Left cardiac atrium (tissue), 4 donors: ENCODE measurements around the gene PASK. TPM values are rescaled to one million over a fixed set of nuclear protein-coding genes. Genes with fewer than 3 reads are reported as not detected.
A peak's percentile ranks its signal among the peaks of the same experiment; 100 is the strongest.
"Not testable (repeated sequence)": the region's sequence is repeated elsewhere in the genome, so short reads cannot be mapped to it uniquely, and the experiment has no call there.

Experiments used
- ATAC-seq, 2 donors: fragments of 200-7000 bp; cut with Tn5 transposase; one replicate each; pipeline ENCODE4 v1.9.1; 2020; ENCODE audit warnings: mild to moderate bottlenecking in 2 of 2, moderate library complexity in 2 of 2
- DNase-seq: peaks from one replicate; pipeline ENCODE4 v3.0.0-alpha.2; 2020
- intact Hi-C, 2 donors: fragments of 100-400 bp; cut with DNase I; formaldehyde crosslinking; loops; one replicate each; pipeline versions ENCODE4 v1.14.1 to v1.15.1; 2022 to 2023
- total RNA-seq, 2 donors: library from RNA; stranded (reverse); fragmentation: NEBNext Ultra II Directional; extraction: Animal tissue kit (Norgen Biotek cat#: 25700); gene quantifications; one replicate each; pipeline ENCODE4 v1.2.1, GENCODE V29; 2021
- donor health status: DM: no; HTN: yes; CAD: no.
- donor health status: DM: no; HTN: yes; CAD: no; lungs with severe emphysema.
- donor health status: DM: yes; HTN: yes; CAD: no.
- donor health status: Dilated cardiomyopathy.

PASK gene
- total RNA-seq, 2 donors from 2014 or later, result 1.7 to 4.6 TPM

GRCh38 chr2:241093133-241093781, 56.0 kb downstream of the PASK start:
- ATAC-seq, intact Hi-C loops, DNase-seq: not testable (repeated sequence)

GRCh38 chr2:241092677-241093076, 56.6 kb downstream of the PASK start:
- DNase-seq, result no peak
- ATAC-seq, result no peak
- intact Hi-C loops, result no loop called here

- ATAC-seq (no peak), DNase-seq (no peak)
- intact Hi-C loops, result no loop called here
Measured at GRCh38 chr2:241091734-241092445, 57.4 kb downstream of the PASK start.

GRCh38 chr2:241091201-241091600, 58.1 kb downstream of the PASK start:
- intact Hi-C loops, result no loop called here
- ATAC-seq (no peak), DNase-seq (no peak)

- no peak for ATAC-seq
Measured at GRCh38 chr2:241088791-241089732, 60.2 kb downstream of the PASK start.

GRCh38 chr2:241088376-241088775, 60.9 kb downstream of the PASK start:
- ATAC-seq (no peak), DNase-seq (no peak)
- intact Hi-C loops, result no loop called here

More at GRCh38 chr2:241088791-241089732, 60.2 kb downstream of the PASK start:
- intact Hi-C loops, result no loop called here
- DNase-seq, result no peak

- DNase-seq (no peak), ATAC-seq (no peak)
- intact Hi-C loops, result no loop called here
Measured at GRCh38 chr2:241087420-241088268, 61.6 kb downstream of the PASK start.

GRCh38 chr2:241084856-241085444, 64.3 kb downstream of the PASK start:
- ATAC-seq (no peak), DNase-seq (no peak)
- intact Hi-C loops, result no loop called here

GRCh38 chr2:241083091-241083415, 66.2 kb downstream of the PASK start:
- ATAC-seq (no peak), DNase-seq (no peak)
- intact Hi-C loops, result no loop called here

GRCh38 chr2:241082341-241083090, 66.8 kb downstream of the PASK start:
- ATAC-seq (no peak), DNase-seq (no peak)
- intact Hi-C loops, result no loop called here

GRCh38 chr2:241081643-241082340, 67.5 kb downstream of the PASK start:
- intact Hi-C loops, result no loop called here
- ATAC-seq, result peak in 1 of 2 donors; percentile 10
- DNase-seq, result no peak

GRCh38 chr2:241081190-241081642, 68.1 kb downstream of the PASK start:
- DNase-seq, result no peak
- intact Hi-C loops, result no loop called here
- ATAC-seq, result no peak

- intact Hi-C loops, result no loop called here
- ATAC-seq, result no peak
- DNase-seq, result no peak
Measured at GRCh38 chr2:241080405-241081189, 68.7 kb downstream of the PASK start.

GRCh38 chr2:241074901-241075540, 74.3 kb downstream of the PASK start:
- ATAC-seq (no peak), DNase-seq (no peak)
- intact Hi-C loops, result loop anchor here in 1 of 2 donors (10.0 kb wide), 1 partner anchor 220 kb away; no protein-coding TSS in a partner anchor

- ATAC-seq (no peak), DNase-seq (no peak)
- intact Hi-C loops, result loop anchor here in 1 of 2 donors (10.0 kb wide), 1 partner anchor 219 kb away; no protein-coding TSS in a partner anchor
Measured at GRCh38 chr2:241074065-241074818, 75.0 kb downstream of the PASK start.
